Common myeloid progenitor, CD34-positive (primary cell): ENCODE data around the gene CFAP97D2.

Experiments used
- CTCF ChIA-PET: fragments of 350-600 bp; sonication (Branson Sonifier 250); formaldehyde crosslinking; loops from one replicate; lab custom pipeline; 2021; ENCODE audit warnings: antibody characterized with exemption; lab: Charles Lee
- POLR2A ChIA-PET: fragments of 350-600 bp; sonication (Branson Sonifier 250); formaldehyde crosslinking; loops from one replicate; lab custom pipeline; 2021; ENCODE audit warnings: antibody characterized with exemption; lab: Charles Lee
- DNase-seq, 3 donors: peaks; one replicate each; pipeline versions ENCODE4 v3.0.0 to v3.0.0-alpha.2; 2013
- H3K27ac ChIP-seq, 2 experiments: 1 replicate in 1 of 2; 2 replicates in 1 of 2; pipeline ENCODE4 v1.7.0; 2013; ENCODE audit warnings: inconsistent platforms in 2 of 2, low read length in 2 of 2, mild to moderate bottlenecking in 2 of 2, low read depth in 1 of 2, moderate library complexity in 1 of 2; ENCODE audit not compliant: severe bottlenecking in 2 of 2, insufficient read depth in 1 of 2, poor library complexity in 1 of 2
- H3K27me3 ChIP-seq, 5 experiments: replicated peaks in 2 of 5; 1 replicate in 3 of 5; 2 replicates in 2 of 5; pipeline versions ENCODE4 v1.6.1 to v1.7.0; 2013; ENCODE audit warnings: low read length in 4 of 5, mild to moderate bottlenecking in 2 of 5, moderate library complexity in 2 of 5, inconsistent platforms in 1 of 5; ENCODE audit not compliant: insufficient read depth in 5 of 5, control insufficient read depth in 4 of 5
- H3K36me3 ChIP-seq, 4 experiments: 1 replicate in 2 of 4; 2 replicates in 2 of 4; pipeline versions ENCODE4 v1.6.1 to v1.7.0; 2013; ENCODE audit warnings: low read length in 3 of 4, control low read depth in 1 of 4, mild to moderate bottlenecking in 1 of 4; ENCODE audit not compliant: control insufficient read depth in 4 of 4, insufficient read depth in 4 of 4
- H3K4me1 ChIP-seq, 4 experiments: 1 replicate in 3 of 4; 2 replicates in 1 of 4; pipeline versions ENCODE4 v1.6.1 to v1.7.1; 2013; ENCODE audit warnings: low read length in 3 of 4, mild to moderate bottlenecking in 3 of 4, control low read depth in 1 of 4, inconsistent platforms in 1 of 4, moderate library complexity in 1 of 4; ENCODE audit not compliant: control insufficient read depth in 4 of 4, insufficient read depth in 4 of 4; ENCODE audit errors: control extremely low read depth in 1 of 4
- H3K4me3 ChIP-seq, 7 experiments: 1 replicate in 4 of 7; 2 replicates in 3 of 7; pipeline versions ENCODE4 v1.5.1 to v1.7.0; 2013; ENCODE audit warnings: mild to moderate bottlenecking in 7 of 7, low read length in 6 of 7, moderate library complexity in 6 of 7, inconsistent platforms in 2 of 7, low read depth in 2 of 7, control low read depth in 1 of 7; ENCODE audit not compliant: insufficient read depth in 4 of 7, control insufficient read depth in 1 of 7; ENCODE audit errors: extremely low read depth in 1 of 7
- H3K9me3 ChIP-seq, 5 experiments: 1 replicate in 4 of 5; 2 replicates in 1 of 5; pipeline versions ENCODE4 v1.6.1 to v1.7.1; 2013; ENCODE audit warnings: low read length in 4 of 5, mild to moderate bottlenecking in 2 of 5, inconsistent platforms in 1 of 5, low read depth in 1 of 5, moderate library complexity in 1 of 5; ENCODE audit not compliant: control insufficient read depth in 4 of 5, insufficient read depth in 2 of 5; ENCODE audit errors: control extremely low read depth in 1 of 5
- WGBS: methylation state at CpG from one replicate; pipeline ENCODE4 v1.1.5; 2013; ENCODE audit not compliant: insufficient coverage; 5-methylcytosine and 5-hydroxymethylcytosine counted together

The CFAP97D2 gene

GRCh38 chr13:114269281-114269770 lies 90.3 kb downstream of the CFAP97D2 start:
- Histone ChIP-seq H3K36me3 (peaks cover 28 to 81% (median 51%) of the 10 kb centered on the region in 4 experiments), H3K27me3 (no peaks in the 10 kb centered on the region), H3K9me3 (peaks cover 0 to 3% (median 0%) of the 10 kb centered on the region in 5 experiments), H3K4me3 (no peak overlapping the region), H3K4me1 (no peaks in the 10 kb centered on the region), H3K27ac (no peak overlapping the region)
- 100% methylated on average over 2 of the region's 4 CpGs for WGBS
- DNase-seq, result no peak
- POLR2A ChIA-PET, result no interaction called here
- CTCF ChIA-PET, result interaction anchor here (1.0 kb wide), 1 partner anchor 11 kb away, joined by 3 read pairs; no protein-coding TSS in a partner anchor
